ENCODE results near the gene PANK4.

Gene PANK4

DNA sequence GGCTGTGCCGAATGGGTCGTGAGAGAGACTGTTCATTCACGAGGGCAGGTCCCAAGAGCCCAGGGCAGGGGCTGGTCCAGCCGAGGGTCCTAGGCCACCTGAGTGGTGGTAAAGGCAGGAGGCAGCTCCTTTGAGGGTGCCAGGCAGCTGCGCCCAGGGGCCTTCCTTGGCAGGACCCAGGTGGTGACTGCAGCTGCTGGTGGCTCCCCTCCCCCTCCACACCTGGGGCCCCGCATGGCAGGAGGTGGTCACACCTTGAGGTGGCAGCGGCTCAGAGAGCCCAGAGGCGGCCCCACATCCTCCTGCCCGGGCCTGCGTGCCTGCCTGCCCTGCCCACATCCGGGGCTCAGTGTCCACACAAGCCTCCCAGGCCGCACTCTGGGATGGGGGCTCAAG is 60.1 kb downstream of the PANK4 start:
- H3K27me3 ChIP-seq (ENCODE audit: control insufficient read depth, insufficient read depth, low read length), result peaks cover 3% of the 10 kb centered on the region
- TF ChIP-seq, protein P1, sequence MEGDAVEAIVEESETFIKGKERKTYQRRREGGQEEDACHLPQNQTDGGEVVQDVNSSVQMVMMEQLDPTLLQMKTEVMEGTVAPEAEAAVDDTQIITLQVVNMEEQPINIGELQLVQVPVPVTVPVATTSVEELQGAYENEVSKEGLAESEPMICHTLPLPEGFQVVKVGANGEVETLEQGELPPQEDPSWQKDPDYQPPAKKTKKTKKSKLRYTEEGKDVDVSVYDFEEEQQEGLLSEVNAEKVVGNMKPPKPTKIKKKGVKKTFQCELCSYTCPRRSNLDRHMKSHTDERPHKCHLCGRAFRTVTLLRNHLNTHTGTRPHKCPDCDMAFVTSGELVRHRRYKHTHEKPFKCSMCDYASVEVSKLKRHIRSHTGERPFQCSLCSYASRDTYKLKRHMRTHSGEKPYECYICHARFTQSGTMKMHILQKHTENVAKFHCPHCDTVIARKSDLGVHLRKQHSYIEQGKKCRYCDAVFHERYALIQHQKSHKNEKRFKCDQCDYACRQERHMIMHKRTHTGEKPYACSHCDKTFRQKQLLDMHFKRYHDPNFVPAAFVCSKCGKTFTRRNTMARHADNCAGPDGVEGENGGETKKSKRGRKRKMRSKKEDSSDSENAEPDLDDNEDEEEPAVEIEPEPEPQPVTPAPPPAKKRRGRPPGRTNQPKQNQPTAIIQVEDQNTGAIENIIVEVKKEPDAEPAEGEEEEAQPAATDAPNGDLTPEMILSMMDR (IDR thresholded peaks at IDR 0.05), result no peak
- H3K27ac ChIP-seq, result no peak overlapping the region
- H3K9ac ChIP-seq, result no peak overlapping the region
- no peaks in the 10 kb centered on the region for H3K79me2 ChIP-seq
- peaks cover 6% of the 10 kb centered on the region for H3K4me1 ChIP-seq
- no peak overlapping the region for H2AFZ ChIP-seq
- no peak overlapping the region for H3K4me3 ChIP-seq (ENCODE audit: low read depth, low read length)
- no peak overlapping the region for H3K4me2 ChIP-seq (ENCODE audit: low read length)
- H3K36me3 ChIP-seq (ENCODE audit: control insufficient read depth, insufficient read depth, low read length), result no peaks in the 10 kb centered on the region
- H3K9me3 ChIP-seq (ENCODE audit: control insufficient read depth, low read length), result no peaks in the 10 kb centered on the region

DNA sequence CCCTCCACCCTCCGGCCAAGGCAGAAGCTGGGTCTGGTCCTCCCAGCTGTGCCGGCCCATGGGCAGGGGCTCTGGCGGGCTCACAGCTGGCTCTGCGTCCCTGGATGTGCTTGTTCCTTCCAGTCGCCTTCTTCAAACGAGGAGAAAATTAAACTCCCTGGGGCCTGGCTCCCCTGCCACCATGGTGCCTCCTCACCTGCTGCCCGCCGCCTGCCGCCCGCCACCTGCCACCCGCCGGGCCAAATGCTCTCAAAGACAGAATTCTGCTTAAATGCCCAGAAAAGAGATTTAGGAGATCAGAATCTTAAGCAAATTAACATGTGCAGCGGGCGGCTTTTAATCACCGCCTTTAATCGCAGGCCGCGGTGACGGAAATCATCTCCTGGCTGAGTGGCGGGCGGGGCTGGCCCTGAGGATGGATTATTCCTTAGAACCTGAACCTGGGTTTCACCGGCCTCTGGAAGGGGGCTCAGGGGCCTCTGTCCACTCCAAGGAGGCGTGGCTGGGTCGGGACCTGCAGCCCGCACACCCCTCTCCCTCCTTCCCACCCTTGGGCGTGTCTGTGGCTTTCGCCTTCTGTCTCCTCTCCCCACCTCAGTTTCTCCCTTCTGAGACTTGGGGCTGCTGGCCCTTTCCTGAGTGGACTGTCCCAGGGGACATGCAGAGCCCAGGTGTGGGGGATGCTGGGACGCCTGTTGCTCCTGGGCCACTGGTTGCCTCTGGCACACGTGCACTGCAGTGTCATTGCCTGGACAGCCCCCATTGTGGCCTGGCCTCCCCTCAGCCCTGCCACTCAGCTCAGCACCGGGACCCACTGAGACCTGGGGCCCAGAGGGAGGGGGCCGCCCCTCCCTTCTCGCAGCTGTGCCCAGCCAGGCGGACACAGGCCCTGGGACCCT is 60.8 kb downstream of the PANK4 start:
- Histone ChIP-seq H3K79me2 (no peaks in the 10 kb centered on the region), H3K9me3 (ENCODE audit: control insufficient read depth, low read length) (no peaks in the 10 kb centered on the region), H3K36me3 (ENCODE audit: control insufficient read depth, insufficient read depth, low read length) (no peaks in the 10 kb centered on the region), H3K4me3 (ENCODE audit: low read depth, low read length) (no peak overlapping the region), H3K4me1 (peaks cover 9% of the 10 kb centered on the region), H3K4me2 (ENCODE audit: low read length) (no peak overlapping the region), H2AFZ (no peak overlapping the region), H3K9ac (no peak overlapping the region), H3K27me3 (ENCODE audit: control insufficient read depth, insufficient read depth, low read length) (peaks cover 3% of the 10 kb centered on the region), H3K27ac (no peak overlapping the region)
- TF ChIP-seq, protein P1 (IDR thresholded peaks at IDR 0.05), result no peak

DNA sequence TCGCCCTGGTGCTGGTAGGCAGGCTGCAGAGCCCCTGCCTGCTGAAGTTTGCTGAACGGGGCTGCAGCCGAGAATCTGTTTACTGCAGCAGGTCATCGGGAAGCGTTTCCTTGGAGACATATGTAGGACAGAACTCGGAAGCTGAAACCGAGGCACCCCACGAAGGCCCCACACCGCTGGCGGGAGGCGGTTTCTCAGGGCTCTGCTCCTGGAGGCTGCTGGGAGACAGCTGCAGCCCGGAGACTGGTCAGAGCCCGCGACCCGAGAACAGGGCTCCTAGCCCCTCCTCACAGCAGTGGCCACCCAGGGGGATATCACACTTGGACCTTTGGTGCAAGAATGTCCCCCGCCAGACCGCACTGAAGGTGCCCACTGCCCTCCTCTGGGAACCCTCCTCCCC is 63.0 kb downstream of the PANK4 start:
- no peaks in the 10 kb centered on the region for H3K27me3 ChIP-seq (ENCODE audit: control insufficient read depth, insufficient read depth, low read length)

DNA sequence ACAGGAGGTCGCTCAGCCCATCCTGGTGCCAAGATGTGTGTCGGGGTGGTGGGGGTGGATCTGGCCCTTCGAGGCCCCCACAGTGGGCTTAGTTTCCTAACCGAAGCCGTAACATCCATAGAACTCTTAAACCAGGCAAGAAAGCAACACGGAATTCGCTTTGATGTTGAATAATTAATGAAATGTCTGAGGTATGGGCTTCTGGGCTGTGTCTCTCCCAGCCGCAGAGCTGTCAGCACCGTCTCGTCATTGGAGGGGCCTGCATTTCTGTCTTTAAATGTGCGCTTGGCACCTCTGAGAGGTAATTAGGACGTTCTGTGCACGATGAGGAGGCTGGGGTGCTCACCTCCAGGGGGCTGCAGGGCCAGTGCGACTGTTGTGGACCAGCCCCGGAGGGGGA is 63.6 kb downstream of the PANK4 start:
- Histone ChIP-seq H3K9ac (no peak overlapping the region), H3K27me3 (ENCODE audit: control insufficient read depth, insufficient read depth, low read length) (no peaks in the 10 kb centered on the region), H3K4me3 (ENCODE audit: low read depth, low read length) (no peak overlapping the region), H3K9me3 (ENCODE audit: control insufficient read depth, low read length) (no peaks in the 10 kb centered on the region), H3K36me3 (ENCODE audit: control insufficient read depth, insufficient read depth, low read length) (no peaks in the 10 kb centered on the region), H3K4me1 (peaks cover 19% of the 10 kb centered on the region), H3K27ac (no peak overlapping the region), H3K79me2 (no peaks in the 10 kb centered on the region), H2AFZ (no peak overlapping the region), H3K4me2 (ENCODE audit: low read length) (no peak overlapping the region)
- TF ChIP-seq, protein P1 (IDR thresholded peaks at IDR 0.05), result no peak

More for the DNA sequence above, 63.0 kb downstream of the PANK4 start:
- Histone ChIP-seq H3K9ac (no peak overlapping the region), H3K4me2 (ENCODE audit: low read length) (no peak overlapping the region), H2AFZ (peak overlapping the region; percentile 16), H3K4me1 (peaks cover 19% of the 10 kb centered on the region), H3K9me3 (ENCODE audit: control insufficient read depth, low read length) (no peaks in the 10 kb centered on the region), H3K79me2 (no peaks in the 10 kb centered on the region), H3K36me3 (ENCODE audit: control insufficient read depth, insufficient read depth, low read length) (no peaks in the 10 kb centered on the region), H3K4me3 (ENCODE audit: low read depth, low read length) (no peak overlapping the region), H3K27ac (no peak overlapping the region)
- TF ChIP-seq, protein P1 (IDR thresholded peaks at IDR 0.05), result no peak
